HG03103 (cell line): ENCODE results near the gene PSMA7.
A peak's percentile ranks its signal among the peaks of the same experiment; 100 is the strongest.
"Not testable (repeated sequence)": the region's sequence is repeated elsewhere in the genome, so short reads cannot be mapped to it uniquely, and the experiment has no call there.

Source experiments
- ATAC-seq: cut with Tn5 transposase; IDR thresholded peaks from one replicate; pipeline ENCODE4 v1.9.1; 2021; ENCODE audit warnings: low read depth; ENCODE audit not compliant: unreplicated experiment

PSMA7 gene

GRCh38 chr20:62121776-62122653 is 21.2 kb downstream of the PSMA7 start, which contains the start of gene LSM14B:
TSS of gene LSM14B (plus strand) at chr20:62122475. CDS start at chr20:62122667, 192 bp downstream.
- peak; percentile 67 for ATAC-seq

- ATAC-seq: peak; percentile 3
Observed at GRCh38 chr20:62120990-62121775, 22.0 kb downstream of the PSMA7 start.

GRCh38 chr20:62120365-62120762 is 22.8 kb downstream of the PSMA7 start:
- ATAC-seq: no peak

- ATAC-seq: no peak
Observed at GRCh38 chr20:62119591-62120364, 23.4 kb downstream of the PSMA7 start.

GRCh38 chr20:62119115-62119514 is 24.1 kb downstream of the PSMA7 start:
- no peak for ATAC-seq

DNA sequence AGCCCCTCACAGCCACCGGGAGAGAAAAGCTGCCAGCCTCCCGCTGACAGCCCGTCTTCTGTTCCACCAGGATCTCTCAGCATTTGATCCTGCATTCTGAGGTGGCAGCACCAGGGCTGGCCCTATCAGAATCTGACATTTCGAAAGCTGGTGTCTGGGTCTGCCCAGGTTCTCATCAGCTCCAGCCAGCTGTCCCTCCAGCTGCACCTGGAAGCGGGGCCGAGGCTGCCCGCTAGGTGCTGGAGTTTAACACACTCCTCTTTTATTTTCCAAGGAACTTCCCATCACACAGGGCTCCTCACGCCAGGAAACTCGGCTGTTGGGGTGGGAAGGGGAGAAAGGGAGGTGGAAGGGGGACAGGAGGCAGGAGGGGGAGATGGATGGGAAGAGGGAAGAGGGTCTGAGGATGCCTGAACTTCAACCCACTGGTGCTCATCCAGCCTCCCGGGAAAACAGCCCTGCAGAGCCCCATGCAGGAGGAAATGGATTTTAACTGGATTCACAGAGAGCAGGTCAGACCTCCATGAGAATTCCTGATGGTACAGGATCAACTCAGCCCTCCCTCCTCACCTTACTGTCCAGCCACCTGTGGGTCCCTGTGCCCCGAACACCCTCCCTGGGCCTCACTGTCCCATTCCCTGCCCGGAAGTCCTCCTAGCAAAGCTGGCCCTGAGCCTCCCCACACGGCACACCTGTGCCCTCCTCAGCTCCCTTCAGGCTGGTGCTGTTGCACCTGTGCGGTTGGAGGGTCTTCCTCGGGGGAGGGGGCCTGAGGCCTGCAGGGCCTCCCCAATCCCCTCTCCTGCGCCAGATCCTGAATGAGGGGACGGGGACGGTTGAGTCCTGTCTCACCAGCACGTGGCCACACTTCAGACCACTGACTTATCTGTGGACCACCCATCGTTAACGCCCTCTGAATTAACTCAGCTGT is 24.8 kb downstream of the PSMA7 start:
- no peak for ATAC-seq

- ATAC-seq: no peak
Observed at GRCh38 chr20:62117658-62118057, 25.5 kb downstream of the PSMA7 start.

DNA sequence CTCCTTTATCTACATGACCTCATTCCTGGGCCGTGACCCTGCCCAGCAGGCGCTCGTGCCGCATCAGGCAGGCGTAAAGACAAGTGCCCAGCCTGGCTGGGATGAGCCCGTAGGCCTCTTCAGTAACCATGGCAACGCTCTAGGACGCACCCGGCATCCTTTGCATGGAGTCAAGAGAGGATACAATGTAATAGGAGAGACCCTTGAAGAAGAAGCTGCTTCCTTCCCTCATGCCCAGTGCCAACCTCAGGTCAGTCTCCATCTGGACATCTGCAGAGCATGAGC is 25.9 kb downstream of the PSMA7 start:
- ATAC-seq: no peak

GRCh38 chr20:62116558-62117361 is 26.4 kb downstream of the PSMA7 start:
- no peak for ATAC-seq

DNA sequence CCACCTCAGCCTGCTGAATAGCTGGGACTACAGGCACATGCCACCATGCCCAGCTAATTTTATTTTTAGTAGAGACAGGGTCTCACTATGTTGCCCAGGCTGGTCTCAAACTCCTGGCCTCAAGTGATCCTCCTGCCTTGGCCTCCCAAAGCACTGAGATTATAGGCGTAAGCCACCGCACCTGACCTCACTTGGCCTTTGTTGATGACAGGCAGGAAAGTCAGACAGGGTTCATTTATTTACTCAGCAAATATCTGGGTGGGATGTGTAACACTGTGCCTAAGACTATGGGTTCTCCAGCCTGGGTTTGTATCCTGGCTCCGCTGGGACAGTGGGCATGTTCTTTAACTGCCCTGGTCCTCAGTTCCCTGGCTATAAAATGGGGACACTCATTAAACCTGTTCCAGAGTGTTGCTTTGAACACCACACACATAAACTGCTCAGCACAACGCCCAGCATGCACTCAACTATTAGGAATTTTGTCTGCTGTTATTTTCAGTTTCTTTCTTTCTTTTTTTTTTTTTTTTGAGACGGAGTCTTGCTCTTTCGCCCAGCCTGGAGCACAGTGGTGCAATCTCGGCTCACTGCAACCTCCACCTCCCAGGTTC is 27.3 kb downstream of the PSMA7 start:
- not testable (repeated sequence) for ATAC-seq

- ATAC-seq: no peak
Observed at GRCh38 chr20:62114894-62115293, 28.3 kb downstream of the PSMA7 start.

- ATAC-seq: no peak
Observed at GRCh38 chr20:62112368-62112767, 30.8 kb downstream of the PSMA7 start.

- ATAC-seq: no peak
Observed at GRCh38 chr20:62111148-62111547, 32.0 kb downstream of the PSMA7 start.

- ATAC-seq: no peak
Observed at GRCh38 chr20:62105592-62105991, 37.6 kb downstream of the PSMA7 start.

DNA sequence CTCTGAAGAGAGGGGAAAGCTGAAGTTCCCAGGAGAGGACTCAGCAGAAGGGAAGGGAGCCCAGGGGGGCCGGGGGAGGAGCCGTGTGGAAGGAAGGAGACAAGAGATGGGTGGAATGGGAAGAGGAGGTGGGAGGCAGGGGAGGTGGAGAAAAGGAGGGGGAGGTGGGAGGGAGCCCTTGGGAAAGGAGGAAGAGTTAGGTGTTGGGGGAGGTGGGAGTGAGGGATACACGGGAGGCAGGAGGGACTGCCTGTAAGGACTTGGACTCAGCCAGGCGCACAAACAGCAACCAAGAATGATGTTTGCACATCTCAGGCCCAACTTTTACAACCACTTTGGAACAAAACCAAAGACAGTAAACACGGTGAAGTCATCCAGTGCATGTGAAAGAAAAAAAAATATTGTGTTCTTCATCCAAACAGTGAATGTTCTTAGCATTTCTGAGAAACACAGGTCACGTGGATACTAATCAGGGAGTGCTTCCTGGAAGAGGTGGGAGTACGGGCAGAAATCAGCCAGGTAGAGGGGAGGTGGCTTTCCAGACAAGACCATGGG is 38.3 kb downstream of the PSMA7 start:
- no peak for ATAC-seq

- no peak for ATAC-seq
Observed at GRCh38 chr20:62104234-62104789, 38.9 kb downstream of the PSMA7 start.

GRCh38 chr20:62103508-62104233 is 39.5 kb downstream of the PSMA7 start:
- no peak for ATAC-seq
